SU-DHL-6 (cell line): ENCODE data around the gene ACLY.
A peak's percentile ranks its signal among the peaks of the same experiment; 100 is the strongest.

Experiments
- H2AFZ ChIP-seq: fragments of 200-600 bp; sonication (generic); 2 replicates; pipeline ENCODE4 v1.6.1; 2014; ENCODE audit warnings: low read depth, mild to moderate bottlenecking, moderate library complexity, mixed read lengths, antibody characterized with exemption, low read length; ENCODE audit not compliant: severe bottlenecking
- H3F3A ChIP-seq: fragments of 200-600 bp; shearing (Covaris generic); 2 replicates; pipeline ENCODE4 v1.6.0; 2016; ENCODE audit warnings: antibody characterized with exemption, mild to moderate bottlenecking; ENCODE audit not compliant: insufficient read depth
- H3K27ac ChIP-seq: fragments of 200-600 bp; sonication (generic); 2 replicates; pipeline ENCODE4 v1.5.1; 2016; ENCODE audit warnings: low read depth, mild to moderate bottlenecking, low read length, moderate library complexity, mixed read lengths
- H3K27me3 ChIP-seq: fragments of 200-600 bp; sonication (generic), shearing (Covaris generic); 2 replicates; pipeline ENCODE4 v1.6.0; 2014; ENCODE audit warnings: mild to moderate bottlenecking, low read length
- H3K36me3 ChIP-seq: fragments of 200-600 bp; sonication (generic); 2 replicates; pipeline ENCODE4 v1.6.1; 2014; ENCODE audit warnings: mild to moderate bottlenecking, low read length, mixed read lengths
- H3K4me2 ChIP-seq: fragments of 300-600, 200-600 bp; shearing (Covaris generic), sonication (generic); 2 replicates; pipeline ENCODE4 v1.6.0; 2014; ENCODE audit warnings: low read length, low read depth, mild to moderate bottlenecking; ENCODE audit not compliant: poor library complexity, severe bottlenecking
- H3K4me3 ChIP-seq: fragments of 200-600 bp; sonication (generic); 2 replicates; pipeline ENCODE4 v1.5.1; 2014; ENCODE audit warnings: antibody characterized with exemption, low read length, mild to moderate bottlenecking, mixed read lengths; ENCODE audit not compliant: insufficient read depth, poor library complexity, severe bottlenecking
- H3K79me2 ChIP-seq: fragments of 200-600 bp; sonication (generic); 2 replicates; pipeline ENCODE4 v1.6.1; 2014; ENCODE audit warnings: mild to moderate bottlenecking, low read length, moderate library complexity; ENCODE audit not compliant: insufficient read depth
- H3K9ac ChIP-seq: fragments of 200-600 bp; sonication (generic); 2 replicates; pipeline ENCODE4 v1.7.0; 2014; ENCODE audit warnings: mild to moderate bottlenecking, low read length
- H3K9me2 ChIP-seq: fragments of 200-600 bp; sonication (generic); replicated peaks from 2 replicates; pipeline ENCODE4 v1.6.1; 2014; ENCODE audit warnings: low read length; ENCODE audit not compliant: insufficient read depth
- H3K9me3 ChIP-seq: fragments of 200-600 bp; sonication (generic); 2 replicates; pipeline ENCODE4 v1.6.1; 2014; ENCODE audit warnings: low read length, mixed read lengths; ENCODE audit not compliant: insufficient read depth
- H4K20me1 ChIP-seq: fragments of 200-600 bp; sonication (generic); 2 replicates; pipeline ENCODE4 v1.6.1; 2014; ENCODE audit warnings: low read depth, mild to moderate bottlenecking, antibody characterized with exemption, low read length, moderate library complexity, mixed read lengths
- CTCF ChIP-seq: fragments of 200-600 bp; sonication (generic); IDR thresholded peaks from one replicate; pipeline ENCODE4 v1.5.1; 2017; ENCODE audit warnings: antibody characterized with exemption, mild to moderate bottlenecking, low read length, moderate library complexity; ENCODE audit not compliant: insufficient read depth, poor library complexity, severe bottlenecking
- EZH2phosphoT487 ChIP-seq: fragments of 200-600 bp; sonication (generic), shearing (Covaris generic); conservative IDR thresholded peaks from 2 replicates; pipeline ENCODE4 v1.6.1; 2018; ENCODE audit warnings: mild to moderate bottlenecking, antibody characterized with exemption, low read length, moderate library complexity, mixed read lengths

Gene ACLY

DNA sequence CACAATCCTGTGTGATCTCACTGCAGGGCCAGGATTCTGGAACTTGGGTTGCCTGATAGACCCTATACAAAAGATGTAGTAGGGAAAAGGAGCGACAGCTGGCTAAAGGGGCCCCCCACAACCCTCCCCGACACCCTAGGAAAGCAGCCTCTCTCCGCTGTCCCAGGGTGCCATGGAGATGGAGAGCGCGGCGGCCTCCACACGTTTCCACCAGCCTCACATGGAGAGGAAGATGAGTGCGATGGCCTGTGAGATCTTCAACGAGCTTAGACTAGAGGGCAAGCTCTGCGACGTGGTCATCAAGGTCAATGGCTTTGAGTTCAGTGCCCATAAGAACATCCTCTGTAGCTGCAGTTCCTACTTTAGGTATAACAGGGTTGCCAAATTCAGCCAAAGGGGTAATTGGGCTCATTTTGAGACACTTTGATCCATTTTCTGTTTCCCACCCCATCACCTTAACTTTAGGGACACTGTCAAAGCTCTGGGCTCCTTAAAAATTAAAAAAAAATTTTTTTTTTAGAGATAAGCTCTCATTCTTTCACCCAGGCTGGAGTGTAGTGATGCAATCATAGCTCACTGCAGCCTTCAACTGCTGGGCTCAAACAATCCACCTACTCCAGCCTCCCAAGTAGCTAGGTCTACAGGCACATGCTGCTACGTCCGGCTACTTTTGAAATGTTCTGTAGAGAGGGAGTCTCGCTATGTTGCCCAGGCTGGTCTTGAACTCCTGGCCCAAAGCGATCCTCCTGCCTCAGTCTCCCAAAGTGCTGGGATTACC is 80.8 kb downstream of the ACLY start, which contains the start of gene KLHL10:
KLHL10 (plus strand) TSS at position 65 of the 778 bp plus-strand sequence; CDS start at position 173, 108 bp downstream.
- Histone ChIP-seq H4K20me1 (no peaks in the 10 kb centered on the region), H3K9me2 (no peaks in the 10 kb centered on the region), H3K4me3 (no peak within 1 kb of the TSS), H3K9ac (peak within 1 kb of the TSS; percentile 83; the same call in 1 of the 2 replicates), H3K27me3 (no peaks in the 10 kb centered on the region), H3K79me2 (peaks cover 5% of the 10 kb centered on the region; the same call in 1 of the 2 replicates), H3K9me3 (no peaks in the 10 kb centered on the region), H3K36me3 (no peaks in the 10 kb centered on the region), H3F3A (no peaks in the 10 kb centered on the region), H2AFZ (peak within 1 kb of the TSS; percentile 94), H3K4me2 (peak within 1 kb of the TSS; percentile 65), H3K27ac (no peak within 1 kb of the TSS)
- TF ChIP-seq CTCF (no peak), EZH2phosphoT487 (no peak)

DNA sequence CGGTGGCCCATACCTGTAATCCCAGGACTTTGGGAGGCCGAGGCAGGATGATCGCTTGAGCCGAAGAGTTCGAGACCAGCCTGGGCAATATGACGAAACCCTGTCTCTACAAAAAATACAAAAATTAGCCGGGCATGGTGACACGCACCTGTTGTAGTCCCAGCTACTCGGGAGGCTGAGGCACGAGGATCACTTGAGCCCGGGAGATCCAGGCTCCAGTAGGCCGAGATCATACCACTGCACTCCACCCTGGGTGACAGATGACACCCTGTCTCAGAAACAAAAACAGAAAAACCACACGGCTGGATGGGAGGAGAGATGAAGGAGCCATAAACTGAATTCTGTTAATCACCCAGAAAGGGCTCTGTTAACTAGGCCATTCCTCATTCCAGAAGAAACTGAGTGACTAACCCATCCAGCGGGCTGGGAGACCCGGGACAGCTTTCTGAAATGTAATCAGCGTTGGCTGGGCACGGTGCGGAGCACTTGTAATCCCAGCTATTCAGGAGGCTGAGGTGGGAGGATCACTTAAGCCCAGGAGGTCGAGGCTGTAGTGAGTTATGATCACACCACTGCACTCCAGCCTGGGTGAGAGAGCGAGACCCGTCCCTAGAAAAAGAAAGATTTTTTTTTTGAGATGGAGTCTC is 82.1 kb downstream of the ACLY start:
- Histone ChIP-seq H4K20me1 (no peaks in the 10 kb centered on the region), H3K79me2 (peaks cover 5% of the 10 kb centered on the region; the same call in 1 of the 2 replicates), H3K9me3 (no peaks in the 10 kb centered on the region), H3K4me3 (peak overlapping the region; percentile 64), H3K27me3 (no peaks in the 10 kb centered on the region), H3F3A (no peaks in the 10 kb centered on the region), H3K9me2 (no peaks in the 10 kb centered on the region), H2AFZ (peak overlapping the region; percentile 94), H3K27ac (no peak overlapping the region), H3K9ac (peak overlapping the region; percentile 83), H3K4me2 (peak overlapping the region; percentile 65), H3K36me3 (no peaks in the 10 kb centered on the region)
- TF ChIP-seq EZH2phosphoT487 (no peak), CTCF (no peak)

DNA sequence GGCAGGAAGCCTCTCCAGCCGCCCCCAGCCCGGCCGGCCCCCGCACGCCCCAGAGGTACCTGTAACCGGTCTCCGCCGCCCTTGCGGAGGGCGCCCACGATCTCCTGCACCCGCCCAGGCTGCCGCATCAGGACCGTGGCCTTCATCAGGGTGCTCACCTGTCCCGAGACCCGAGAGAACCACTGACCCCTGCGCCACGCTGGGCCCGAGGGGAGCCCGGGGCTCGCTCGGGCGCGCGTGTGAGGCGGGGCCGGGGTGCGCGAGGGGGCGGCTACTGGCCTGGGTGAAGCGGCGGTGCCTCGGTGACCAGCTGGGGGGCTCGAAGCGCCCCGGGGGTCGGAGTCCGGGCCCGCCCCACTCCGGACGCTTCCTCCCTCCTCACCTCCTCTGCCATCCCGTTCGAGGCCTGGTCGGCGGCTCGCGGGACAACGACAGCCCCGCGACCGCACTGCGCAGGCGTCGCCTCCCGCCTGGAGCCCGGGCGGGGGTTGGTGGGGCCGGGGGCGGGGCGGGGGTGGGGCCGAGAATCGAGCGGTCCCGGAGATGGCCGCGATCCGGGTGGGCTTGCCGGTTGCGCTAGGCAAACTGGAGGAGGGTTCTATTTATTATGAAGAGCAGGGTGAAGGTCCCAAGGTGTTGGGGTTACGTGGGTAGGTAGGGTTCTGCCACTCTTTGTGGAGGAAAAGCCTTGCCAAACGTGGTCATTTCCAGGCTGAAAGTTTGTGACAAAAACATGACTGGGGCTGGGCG is 82.8 kb downstream of the ACLY start, which contains the start of gene NT5C3B:
NT5C3B (minus strand) TSS at position 433 of the 750 bp plus-strand sequence; CDS start at position 394, 39 bp downstream.
- no peaks in the 10 kb centered on the region for H3K27me3 ChIP-seq
- peaks cover 5% of the 10 kb centered on the region; the same call in 1 of the 2 replicates for H3K79me2 ChIP-seq
- no peaks in the 10 kb centered on the region for H3K9me2 ChIP-seq
- peak within 1 kb of the TSS; percentile 64 for H3K4me3 ChIP-seq
- H3K9ac ChIP-seq: peak within 1 kb of the TSS; percentile 83
- peak within 1 kb of the TSS; percentile 65 for H3K4me2 ChIP-seq
- no peaks in the 10 kb centered on the region for H4K20me1 ChIP-seq
- peak within 1 kb of the TSS; percentile 97 for H2AFZ ChIP-seq
- H3F3A ChIP-seq: no peaks in the 10 kb centered on the region
- no peaks in the 10 kb centered on the region for H3K9me3 ChIP-seq
- no peaks in the 10 kb centered on the region for H3K36me3 ChIP-seq
- 0 out of 2 replicates have a peak within 1 kb of the TSS, but pooled peaks have one; percentile 41 for H3K27ac ChIP-seq
- TF ChIP-seq EZH2phosphoT487 (no peak), CTCF (no peak)
